Gastroesophageal sphincter (tissue), 4 donors: Measurements from ENCODE around the gene AK2. TPM values are rescaled to one million over a fixed set of nuclear protein-coding genes. Genes with fewer than 3 reads are reported as not detected.

Experiments
- ATAC-seq: fragments of 150-250 bp; one replicate; pipeline ENCODE4 v1.9.1; 2016; ENCODE audit warnings: mild to moderate bottlenecking, moderate library complexity
- H3K27ac ChIP-seq, 4 donors: fragments of 200-600 bp; sonication (generic) in 3 of 4; 1 replicate in 3 of 4; 2 replicates in 1 of 4; pipeline ENCODE4 v1.5.1; 2016 to 2019
- H3K27me3 ChIP-seq: fragments of 200-600 bp; sonication (generic); one replicate; pipeline ENCODE4 v1.5.1; 2019
- H3K36me3 ChIP-seq, 2 donors: fragments of 200-600 bp; sonication (generic); one replicate each; pipeline ENCODE4 v1.5.1; 2019; ENCODE audit warnings: control low read depth in 1 of 2
- H3K4me1 ChIP-seq, 3 donors: fragments of 200-600 bp; sonication (generic); 1 replicate in 2 of 3; 2 replicates in 1 of 3; pipeline ENCODE4 v1.5.1; 2016 to 2019; ENCODE audit warnings: control low read depth in 2 of 3
- H3K4me3 ChIP-seq, 2 donors: fragments of 200-600 bp; sonication (generic); one replicate each; pipeline ENCODE4 v1.5.1; 2019; ENCODE audit warnings: mild to moderate bottlenecking in 1 of 2, moderate library complexity in 1 of 2
- H3K9me3 ChIP-seq, 3 donors: fragments of 200-600 bp; sonication (generic); one replicate each; pipeline ENCODE4 v1.5.1; 2017 to 2019; ENCODE audit warnings: control low read depth in 2 of 3
- EP300 ChIP-seq: sonication (generic); formaldehyde crosslinking; IDR thresholded peaks from one replicate; pipeline ENCODE4 v1.6.1; 2017; ENCODE audit warnings: antibody characterized with exemption, mild to moderate bottlenecking
- POLR2A ChIP-seq, 2 donors: fragments of 450-650 bp; IDR thresholded peaks; one replicate each; pipeline ENCODE4 v1.6.1; 2017; ENCODE audit warnings: antibody characterized with exemption in 2 of 2, mild to moderate bottlenecking in 2 of 2, moderate library complexity in 1 of 2
- POLR2AphosphoS5 ChIP-seq: sonication (generic); formaldehyde crosslinking; IDR thresholded peaks from one replicate; pipeline ENCODE4 v1.6.1; 2017; ENCODE audit warnings: antibody characterized with exemption
- WGBS, 2 donors: methylation state at CpG; one replicate each; pipeline ENCODE4 v1.1.5; 2018; ENCODE audit warnings: low coverage in 1 of 2; 5-methylcytosine and 5-hydroxymethylcytosine counted together
- total RNA-seq, 4 donors: library from RNA; depleted of rRNA; stranded (reverse); fragments of >200 nt; gene quantifications; one replicate each; pipeline ENCODE4 v1.1.0, GENCODE V29; 2016
- TF ChIP-seq, protein P1 (sequence below), 4 experiments: fragments of 200-600 bp in 2 of 4; fragments of 450-650 bp in 2 of 4; sonication (generic) in 1 of 4; IDR thresholded peaks; one replicate each; pipeline ENCODE4 v1.5.1; 2017 to 2019; ENCODE audit warnings: antibody characterized with exemption in 4 of 4, mild to moderate bottlenecking in 2 of 4, moderate library complexity in 2 of 4

The AK2 gene
- total RNA-seq, 4 donors from 2014 or later = 88.9 to 115 (median 97.1) TPM

DNA sequence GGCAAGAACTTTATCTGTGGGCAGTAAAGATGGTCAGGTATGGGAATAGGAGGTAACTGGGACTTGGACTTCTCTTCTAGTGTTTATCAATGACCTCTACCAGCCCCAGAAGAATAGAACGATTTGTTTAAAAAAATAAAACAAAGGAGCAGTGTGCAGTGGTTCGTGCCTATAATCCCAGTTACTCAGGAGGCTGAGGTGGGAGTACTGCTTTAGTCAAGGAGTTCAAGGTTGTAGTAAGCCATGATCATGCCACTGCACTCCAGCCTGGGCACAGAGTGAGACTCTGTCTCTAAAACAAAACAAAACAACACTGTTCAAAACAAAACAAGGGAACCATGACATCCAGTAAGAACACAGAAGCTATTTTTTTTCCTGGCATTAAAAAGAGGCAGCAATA is 76.3 kb downstream of the AK2 start:
- WGBS, 2 donors = 26 to 38% methylated on average over 2 of the region's 2 CpGs
- ATAC-seq = no peak
- H3K36me3 ChIP-seq = no peaks in the 10 kb centered on the region
- H3K27me3 ChIP-seq = no peaks in the 10 kb centered on the region
- no peak overlapping the region for H3K4me3 ChIP-seq
- peaks cover 0 to 45% (median 13%) of the 10 kb centered on the region in 3 donors for H3K4me1 ChIP-seq
- H3K9me3 ChIP-seq = no peaks in the 10 kb centered on the region
- H3K27ac ChIP-seq = no peak overlapping the region
- TF ChIP-seq POLR2AphosphoS5 (no peak), POLR2A (IDR thresholded peaks at IDR 0.05) (no peak), EP300 (no peak)
- TF ChIP-seq, protein P1, sequence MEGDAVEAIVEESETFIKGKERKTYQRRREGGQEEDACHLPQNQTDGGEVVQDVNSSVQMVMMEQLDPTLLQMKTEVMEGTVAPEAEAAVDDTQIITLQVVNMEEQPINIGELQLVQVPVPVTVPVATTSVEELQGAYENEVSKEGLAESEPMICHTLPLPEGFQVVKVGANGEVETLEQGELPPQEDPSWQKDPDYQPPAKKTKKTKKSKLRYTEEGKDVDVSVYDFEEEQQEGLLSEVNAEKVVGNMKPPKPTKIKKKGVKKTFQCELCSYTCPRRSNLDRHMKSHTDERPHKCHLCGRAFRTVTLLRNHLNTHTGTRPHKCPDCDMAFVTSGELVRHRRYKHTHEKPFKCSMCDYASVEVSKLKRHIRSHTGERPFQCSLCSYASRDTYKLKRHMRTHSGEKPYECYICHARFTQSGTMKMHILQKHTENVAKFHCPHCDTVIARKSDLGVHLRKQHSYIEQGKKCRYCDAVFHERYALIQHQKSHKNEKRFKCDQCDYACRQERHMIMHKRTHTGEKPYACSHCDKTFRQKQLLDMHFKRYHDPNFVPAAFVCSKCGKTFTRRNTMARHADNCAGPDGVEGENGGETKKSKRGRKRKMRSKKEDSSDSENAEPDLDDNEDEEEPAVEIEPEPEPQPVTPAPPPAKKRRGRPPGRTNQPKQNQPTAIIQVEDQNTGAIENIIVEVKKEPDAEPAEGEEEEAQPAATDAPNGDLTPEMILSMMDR (IDR thresholded peaks at IDR 0.05) = no peak

DNA sequence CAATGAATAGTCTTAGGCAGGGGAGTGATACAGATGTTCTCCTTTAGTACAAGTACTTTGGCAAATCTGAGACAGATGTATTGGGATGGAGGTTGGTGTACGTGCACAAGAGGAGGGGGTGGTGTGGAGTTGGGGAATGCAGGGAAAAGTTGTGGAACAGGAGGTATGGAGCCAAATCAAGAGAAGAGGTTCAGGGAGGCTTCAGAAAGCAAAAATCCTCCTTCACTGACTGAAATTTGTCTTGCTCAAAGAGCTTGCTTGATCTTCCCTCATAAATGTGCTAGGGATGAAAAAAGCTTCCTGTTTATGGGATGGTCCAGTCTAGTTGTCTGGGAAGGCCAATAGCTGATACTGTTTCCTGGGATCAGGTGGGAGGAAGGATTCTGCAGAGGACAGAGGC is 77.9 kb downstream of the AK2 start:
- 67% methylated on average over 1 of the region's 1 CpG; no CpG with 5 or more reads in 1 of the 2 donors for WGBS, 2 donors
- no peaks in the 10 kb centered on the region for H3K36me3 ChIP-seq
- H3K4me3 ChIP-seq = no peak overlapping the region
- no peaks in the 10 kb centered on the region for H3K9me3 ChIP-seq
- no peaks in the 10 kb centered on the region for H3K27me3 ChIP-seq
- ATAC-seq = no peak
- H3K4me1 ChIP-seq = peaks cover 0 to 41% (median 13%) of the 10 kb centered on the region in 3 donors
- H3K27ac ChIP-seq = no peak overlapping the region
- TF ChIP-seq, protein P1 (IDR thresholded peaks at IDR 0.05) = no peak
- TF ChIP-seq POLR2A (IDR thresholded peaks at IDR 0.05) = no peak
- no peak for TF ChIP-seq EP300
- TF ChIP-seq POLR2AphosphoS5 = no peak

Other genes with a start within 250 kb of the AK2 start
- gene YARS1, start 219.5 kb downstream of the AK2 start, total RNA-seq = 10 to 100 TPM; 29.1 to 54.1 (median 46.0) TPM
- gene S100PBP, start 219.2 kb downstream of the AK2 start, total RNA-seq = 10 to 100 TPM; 25.4 to 46.9 (median 29.8) TPM
- gene FNDC5, start 166.0 kb downstream of the AK2 start, total RNA-seq = 10 to 100 TPM in 2 of 4 donors, 1 to 10 TPM in 2; 7.3 to 11.3 (median 8.9) TPM
- gene HPCA, start 150.4 kb downstream of the AK2 start, total RNA-seq = under 1 TPM in 1 of 4 donors, not detected in 3; 0.58 TPM
- gene TMEM54, start 135.5 kb downstream of the AK2 start, total RNA-seq = 100 to 1,000 TPM in 2 of 4 donors, 10 to 100 TPM in 2; 71.5 to 138 (median 101) TPM
- 10 to 100 TPM; 19.5 to 25.2 (median 21.8) TPM for gene RNF19B, start 72.1 kb downstream of the AK2 start, total RNA-seq
- 1 to 10 TPM in 3 of 4 donors, under 1 TPM in 1; 0.31 to 6.4 (median 2.8) TPM for gene AZIN2, start 44.3 kb upstream of the AK2 start, total RNA-seq
- gene TRIM62, start 145.2 kb upstream of the AK2 start, total RNA-seq = 1 to 10 TPM; 4.0 to 9.0 (median 5.5) TPM
- gene ZNF362, start 219.6 kb upstream of the AK2 start, total RNA-seq = 10 to 100 TPM; 14.6 to 29.2 (median 24.1) TPM